Esophagus muscularis mucosa (tissue), 3 donors: Measurements from ENCODE around the gene DPF3.

Source experiments
- CTCF ChIP-seq, 3 experiments: fragments of 200-600 bp in 2 of 3; fragments of 450-650 bp in 1 of 3; sonication (generic) in 2 of 3; IDR thresholded peaks; one replicate each; pipeline ENCODE4 v1.5.1; 2017 to 2019; ENCODE audit warnings: antibody characterized with exemption in 3 of 3, mild to moderate bottlenecking in 2 of 3, moderate library complexity in 1 of 3
- POLR2AphosphoS5 ChIP-seq, 2 donors: sonication (generic); formaldehyde crosslinking; IDR thresholded peaks; one replicate each; pipeline ENCODE4 v1.6.1; 2017; ENCODE audit warnings: antibody characterized with exemption in 2 of 2

- TF ChIP-seq CTCF (IDR thresholded peaks at IDR 0.05) (no peak), POLR2AphosphoS5 (IDR thresholded peaks at IDR 0.05) (no peak)
These were observed 152.1 kb downstream of the DPF3 start for GRCh38 chr14:72741826-72742117.
